Mucosa of stomach (tissue), 1 donor: ENCODE data around the gene EFTUD2.

ENCODE experiments used
- H3K27me3 ChIP-seq: one replicate; pipeline ENCODE4 v1.7.0; 2013; ENCODE audit warnings: mild to moderate bottlenecking, low read length; ENCODE audit not compliant: control insufficient read depth, insufficient read depth
- H3K36me3 ChIP-seq: one replicate; pipeline ENCODE4 v1.7.0; 2013; ENCODE audit warnings: low read length; ENCODE audit not compliant: control insufficient read depth, insufficient read depth
- H3K4me1 ChIP-seq: one replicate; pipeline ENCODE4 v1.7.0; 2013; ENCODE audit warnings: mild to moderate bottlenecking, low read length; ENCODE audit not compliant: control insufficient read depth, insufficient read depth
- H3K4me3 ChIP-seq: one replicate; pipeline ENCODE4 v1.7.0; 2013; ENCODE audit warnings: low read length
- H3K9ac ChIP-seq: one replicate; pipeline ENCODE4 v1.7.0; 2013; ENCODE audit warnings: mild to moderate bottlenecking, low read length, moderate library complexity
- H3K9me3 ChIP-seq: one replicate; pipeline ENCODE4 v1.7.0; 2013; ENCODE audit warnings: mild to moderate bottlenecking, low read length, moderate library complexity; ENCODE audit not compliant: control insufficient read depth
- donor health status: Pancreatic carcinoma.

The EFTUD2 gene

GRCh38 chr17:44846206-44846605, 53.0 kb downstream of the EFTUD2 start:
- H3K9ac ChIP-seq: no peak overlapping the region

GRCh38 chr17:44844390-44844830, 54.8 kb downstream of the EFTUD2 start:
- peaks cover 5% of the 10 kb centered on the region for H3K27me3 ChIP-seq
- no peaks in the 10 kb centered on the region for H3K9me3 ChIP-seq
- H3K9ac ChIP-seq: peak overlapping the region; percentile 18
- H3K36me3 ChIP-seq: no peaks in the 10 kb centered on the region
- H3K4me3 ChIP-seq: no peak overlapping the region
- no peaks in the 10 kb centered on the region for H3K4me1 ChIP-seq

More at GRCh38 chr17:44846206-44846605, 53.0 kb downstream of the EFTUD2 start:
- Histone ChIP-seq H3K36me3 (no peaks in the 10 kb centered on the region), H3K27me3 (peaks cover 5% of the 10 kb centered on the region), H3K9me3 (no peaks in the 10 kb centered on the region), H3K4me3 (no peak overlapping the region), H3K4me1 (no peaks in the 10 kb centered on the region)

GRCh38 chr17:44842748-44843147, 56.5 kb downstream of the EFTUD2 start:
- Histone ChIP-seq H3K9ac (no peak overlapping the region), H3K4me1 (no peaks in the 10 kb centered on the region), H3K9me3 (no peaks in the 10 kb centered on the region), H3K27me3 (peaks cover 5% of the 10 kb centered on the region), H3K4me3 (no peak overlapping the region), H3K36me3 (no peaks in the 10 kb centered on the region)

GRCh38 chr17:44840936-44841335, 58.3 kb downstream of the EFTUD2 start:
- Histone ChIP-seq H3K4me1 (no peaks in the 10 kb centered on the region), H3K36me3 (no peaks in the 10 kb centered on the region), H3K9me3 (no peaks in the 10 kb centered on the region), H3K4me3 (no peak overlapping the region), H3K27me3 (peaks cover 10% of the 10 kb centered on the region), H3K9ac (no peak overlapping the region)

- Histone ChIP-seq H3K27me3 (peaks cover 10% of the 10 kb centered on the region), H3K9me3 (no peaks in the 10 kb centered on the region), H3K4me1 (no peaks in the 10 kb centered on the region), H3K9ac (no peak overlapping the region), H3K36me3 (no peaks in the 10 kb centered on the region), H3K4me3 (no peak overlapping the region)
Observed at GRCh38 chr17:44840274-44840673, 59.0 kb downstream of the EFTUD2 start.

- Histone ChIP-seq H3K4me1 (no peaks in the 10 kb centered on the region), H3K4me3 (no peak overlapping the region)
Observed at GRCh38 chr17:44837196-44837595, 62.0 kb downstream of the EFTUD2 start.

GRCh38 chr17:44832805-44833204, 66.4 kb downstream of the EFTUD2 start:
- Histone ChIP-seq H3K4me1 (peaks cover 4% of the 10 kb centered on the region), H3K9ac (no peak overlapping the region), H3K27me3 (peaks cover 54% of the 10 kb centered on the region), H3K9me3 (no peaks in the 10 kb centered on the region), H3K4me3 (no peak overlapping the region), H3K36me3 (no peaks in the 10 kb centered on the region)

More at GRCh38 chr17:44837196-44837595, 62.0 kb downstream of the EFTUD2 start:
- Histone ChIP-seq H3K9ac (no peak overlapping the region), H3K36me3 (no peaks in the 10 kb centered on the region), H3K27me3 (peaks cover 14% of the 10 kb centered on the region), H3K9me3 (no peaks in the 10 kb centered on the region)

- Histone ChIP-seq H3K36me3 (no peaks in the 10 kb centered on the region), H3K9me3 (no peaks in the 10 kb centered on the region), H3K4me1 (peaks cover 4% of the 10 kb centered on the region), H3K27me3 (peaks cover 60% of the 10 kb centered on the region), H3K4me3 (no peak overlapping the region), H3K9ac (no peak overlapping the region)
Observed at GRCh38 chr17:44831371-44831770, 67.9 kb downstream of the EFTUD2 start.

- no peak overlapping the region for H3K4me3 ChIP-seq
- no peak overlapping the region for H3K9ac ChIP-seq
- H3K27me3 ChIP-seq: peaks cover 66% of the 10 kb centered on the region
- H3K9me3 ChIP-seq: no peaks in the 10 kb centered on the region
- H3K4me1 ChIP-seq: peaks cover 4% of the 10 kb centered on the region
- no peaks in the 10 kb centered on the region for H3K36me3 ChIP-seq
Observed at GRCh38 chr17:44830359-44831288, 68.6 kb downstream of the EFTUD2 start.

GRCh38 chr17:44829523-44830358, 69.5 kb downstream of the EFTUD2 start, which contains the start of gene GJC1:
GJC1 (minus strand) TSS chr17:44830287; CDS start chr17:44805817, 24,470 bp downstream.
- Histone ChIP-seq H3K4me3 (no peak within 1 kb of the TSS), H3K9me3 (no peaks in the 10 kb centered on the region), H3K9ac (peak within 1 kb of the TSS; percentile 44), H3K4me1 (peaks cover 4% of the 10 kb centered on the region), H3K36me3 (no peaks in the 10 kb centered on the region), H3K27me3 (peaks cover 66% of the 10 kb centered on the region)

- no peaks in the 10 kb centered on the region for H3K9me3 ChIP-seq
- H3K4me3 ChIP-seq: no peak overlapping the region
- H3K36me3 ChIP-seq: no peaks in the 10 kb centered on the region
- peak overlapping the region; percentile 44 for H3K9ac ChIP-seq
- peaks cover 4% of the 10 kb centered on the region for H3K4me1 ChIP-seq
- H3K27me3 ChIP-seq: peaks cover 66% of the 10 kb centered on the region
Observed at GRCh38 chr17:44828919-44829522, 70.2 kb downstream of the EFTUD2 start.
